HG03108 (cell line): ENCODE measurements around the gene CMKLR1.

ENCODE experiments used
- ATAC-seq: cut with Tn5 transposase; IDR thresholded peaks from one replicate; pipeline ENCODE4 v1.9.1; 2021; ENCODE audit warnings: moderate library complexity; ENCODE audit not compliant: unreplicated experiment

CMKLR1 gene

DNA sequence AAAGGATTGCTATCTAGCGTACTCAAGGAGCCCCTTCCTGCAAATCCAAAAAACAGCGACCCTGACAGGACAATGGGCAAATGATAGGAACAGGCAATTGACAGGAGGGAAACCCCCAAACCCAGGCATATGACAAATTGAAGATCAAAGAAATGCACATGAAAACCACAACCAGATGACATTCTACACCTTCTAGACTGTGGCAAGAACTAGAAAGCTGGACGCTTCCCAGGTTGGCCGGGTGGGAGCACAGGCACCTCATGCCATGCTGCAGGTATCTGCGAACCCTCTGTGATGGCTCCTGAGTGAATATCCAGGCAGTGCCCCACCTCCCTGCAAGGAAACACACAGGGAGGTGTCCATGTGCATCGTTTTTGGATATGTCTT lies 37.1 kb downstream of the CMKLR1 start:
- no peak for ATAC-seq

DNA sequence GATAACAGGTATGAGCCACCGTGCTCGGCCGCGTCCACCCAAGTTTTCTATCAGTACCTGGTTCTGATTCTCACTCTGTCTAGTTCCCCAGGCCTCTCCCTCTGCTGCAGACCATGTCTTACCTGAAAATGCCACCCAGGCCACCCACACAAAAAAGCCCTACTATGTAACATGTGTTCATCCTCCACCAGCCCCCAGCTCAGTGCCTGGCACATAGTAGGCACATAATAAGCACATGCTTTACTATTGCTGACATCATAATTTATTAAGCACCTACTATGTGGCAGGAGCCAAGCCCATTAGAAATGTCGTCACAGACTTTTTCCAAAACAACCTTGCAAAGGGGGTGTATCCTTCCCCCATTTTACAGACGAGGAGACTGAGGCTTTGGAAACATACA lies 37.8 kb downstream of the CMKLR1 start:
- ATAC-seq = no peak

- ATAC-seq = no peak
Measured at GRCh38 chr12:108299980-108300696, 39.0 kb downstream of the CMKLR1 start.

DNA sequence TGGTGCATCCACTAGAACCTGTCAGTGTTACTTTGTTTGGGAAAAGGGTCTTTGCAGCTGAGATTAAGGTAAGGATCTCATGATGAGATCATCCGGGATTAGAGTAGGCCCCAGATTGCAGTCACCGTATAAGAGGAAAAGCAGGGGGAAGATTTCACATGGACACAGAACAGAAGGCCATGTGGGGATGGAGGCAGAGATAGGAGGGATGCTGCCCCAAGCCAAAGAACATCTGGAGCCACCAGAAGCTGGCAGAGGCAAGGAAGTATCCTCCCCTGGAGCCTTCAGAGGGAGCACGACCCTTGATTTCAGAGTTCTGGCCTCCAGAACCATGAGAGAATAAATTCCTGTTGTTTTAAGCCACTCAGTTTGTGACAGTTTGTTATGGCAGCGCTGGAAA lies 39.6 kb downstream of the CMKLR1 start:
- no peak for ATAC-seq

DNA sequence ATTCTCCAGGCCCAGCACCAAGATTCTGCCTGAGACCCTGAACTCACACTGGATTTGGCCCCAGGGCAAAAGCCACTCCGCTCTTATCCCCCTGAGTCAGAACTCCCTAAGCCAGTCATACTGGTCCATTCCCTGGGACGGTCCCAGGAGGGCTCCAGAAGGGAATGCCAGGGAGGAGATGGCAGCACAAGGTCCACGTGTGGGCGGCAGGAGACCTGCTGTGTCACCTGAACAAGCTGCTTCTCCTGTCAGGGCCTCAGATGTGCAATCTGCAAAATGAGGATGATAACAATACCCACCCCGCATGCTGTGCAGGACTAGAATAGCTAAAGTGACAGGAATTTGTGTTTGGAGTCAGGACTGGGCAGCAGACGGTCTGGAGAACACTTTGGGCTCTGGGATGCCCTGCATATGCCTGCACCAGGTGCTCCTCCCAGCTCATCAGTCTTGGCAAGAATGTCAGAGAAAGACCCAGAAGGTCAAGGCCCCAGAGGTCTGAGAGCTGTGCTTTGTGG lies 40.3 kb downstream of the CMKLR1 start:
- no peak for ATAC-seq

- no peak for ATAC-seq
Measured at GRCh38 chr12:108297895-108298760, 41.0 kb downstream of the CMKLR1 start.

DNA sequence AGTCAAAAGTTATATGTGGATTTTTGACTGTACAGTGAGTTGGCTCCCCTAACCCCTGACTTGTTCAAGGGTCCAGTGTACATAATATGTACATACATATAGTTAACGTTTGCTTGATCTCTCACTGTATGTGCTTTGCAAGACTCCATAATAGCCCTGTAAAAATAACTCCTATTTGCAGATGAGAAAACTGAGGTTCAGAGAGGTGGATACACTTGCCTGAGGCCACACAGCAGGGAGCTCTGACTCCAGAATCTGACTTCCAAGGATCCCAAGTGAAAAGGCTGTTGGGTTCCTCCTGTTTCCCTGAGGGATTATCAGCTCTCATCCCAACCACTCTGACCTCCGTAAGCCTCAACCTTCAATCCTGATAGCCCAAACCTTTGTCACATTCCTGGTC lies 41.7 kb downstream of the CMKLR1 start:
- no peak for ATAC-seq

DNA sequence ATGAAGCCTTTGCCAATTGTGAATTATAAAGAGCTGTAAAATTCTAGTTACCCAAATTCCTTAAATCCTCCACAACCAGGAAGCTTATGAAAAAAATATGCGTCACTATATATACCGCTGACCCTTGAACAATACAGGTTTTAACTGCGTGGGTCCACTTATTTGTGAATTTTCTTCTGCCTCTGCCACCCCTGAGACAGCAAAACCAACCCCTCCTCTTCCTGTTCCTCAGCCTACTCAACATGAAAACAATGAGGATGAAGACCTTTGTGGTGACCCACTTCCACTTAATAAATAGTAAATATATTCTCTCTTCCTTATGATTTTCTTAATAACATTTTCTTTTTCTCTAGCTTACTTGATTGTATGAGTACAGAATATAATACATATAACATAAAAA lies 42.2 kb downstream of the CMKLR1 start:
- no peak for ATAC-seq

DNA sequence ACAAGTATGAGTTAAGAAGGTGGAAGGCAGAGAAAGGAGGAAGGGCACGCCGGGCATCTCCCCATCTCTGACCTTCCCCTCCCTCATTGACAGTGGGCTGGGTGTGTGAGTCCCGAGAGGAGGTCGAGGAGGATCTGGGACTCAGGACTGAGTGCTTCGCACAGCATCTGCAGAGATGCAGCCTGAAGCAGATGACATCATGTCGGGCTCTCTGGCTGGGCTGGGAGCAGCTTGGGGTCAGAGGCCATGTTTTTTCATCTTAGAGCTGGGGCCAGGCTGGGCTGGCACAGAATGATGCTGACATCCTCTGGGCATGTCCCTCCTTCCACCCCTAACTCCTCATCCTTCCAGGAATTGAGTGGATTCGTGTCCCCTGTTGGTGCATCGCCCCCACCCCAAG lies 43.5 kb downstream of the CMKLR1 start:
- no peak for ATAC-seq

- ATAC-seq = no peak
Measured at GRCh38 chr12:108289350-108290161, 49.6 kb downstream of the CMKLR1 start.

GRCh38 chr12:108287227-108287626 lies 51.9 kb downstream of the CMKLR1 start:
- no peak for ATAC-seq

DNA sequence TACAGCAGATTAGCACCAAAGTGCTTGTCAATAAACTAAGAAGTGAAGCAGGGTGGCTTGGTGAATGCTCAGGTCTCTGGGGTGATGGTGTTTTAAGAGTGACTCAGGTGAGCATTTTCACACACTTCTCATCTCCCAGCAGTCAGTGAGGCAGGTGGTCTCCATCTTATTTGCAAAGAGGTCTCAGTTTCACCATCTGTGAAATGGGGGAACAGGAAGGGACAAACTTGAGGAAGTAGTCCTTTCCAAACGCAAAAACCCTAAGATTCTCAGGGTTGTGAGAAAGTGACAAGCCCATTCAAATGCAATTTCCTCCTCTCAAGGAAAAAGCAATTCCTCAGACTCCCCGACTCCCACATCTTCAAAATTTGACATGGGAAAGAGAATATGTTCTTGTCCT lies 54.1 kb downstream of the CMKLR1 start:
- no peak for ATAC-seq

- ATAC-seq = no peak
Measured at GRCh38 chr12:108284163-108284562, 54.9 kb downstream of the CMKLR1 start.

GRCh38 chr12:108282676-108283075 lies 56.4 kb downstream of the CMKLR1 start:
- no peak for ATAC-seq

DNA sequence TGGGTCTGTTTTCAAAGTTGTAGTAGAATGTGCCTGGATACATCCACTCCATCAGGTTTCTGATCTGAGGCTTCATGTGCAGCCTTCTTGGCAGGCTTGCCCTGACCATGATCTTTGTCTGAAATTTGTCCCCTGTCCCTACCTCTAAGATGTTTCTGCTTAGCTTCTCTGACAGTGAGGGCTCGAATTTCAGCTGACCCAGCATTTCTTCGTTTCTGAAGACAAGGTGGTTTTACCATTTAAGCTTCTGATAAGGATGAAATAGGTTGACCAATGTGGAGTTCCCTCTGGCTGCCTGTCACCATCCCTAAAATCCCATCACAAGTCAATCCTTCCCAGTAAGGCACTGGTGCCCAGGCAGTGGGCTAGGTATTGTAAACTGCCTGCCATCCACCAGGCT lies 57.0 kb downstream of the CMKLR1 start:
- ATAC-seq = no peak

- no peak for ATAC-seq
Measured at GRCh38 chr12:108277613-108278012, 61.5 kb downstream of the CMKLR1 start.

- ATAC-seq = no peak
Measured at GRCh38 chr12:108273217-108273616, 65.9 kb downstream of the CMKLR1 start.

GRCh38 chr12:108271951-108272872 lies 66.9 kb downstream of the CMKLR1 start:
- ATAC-seq = no peak

- no peak for ATAC-seq
Measured at GRCh38 chr12:108270849-108271143, 68.3 kb downstream of the CMKLR1 start.

DNA sequence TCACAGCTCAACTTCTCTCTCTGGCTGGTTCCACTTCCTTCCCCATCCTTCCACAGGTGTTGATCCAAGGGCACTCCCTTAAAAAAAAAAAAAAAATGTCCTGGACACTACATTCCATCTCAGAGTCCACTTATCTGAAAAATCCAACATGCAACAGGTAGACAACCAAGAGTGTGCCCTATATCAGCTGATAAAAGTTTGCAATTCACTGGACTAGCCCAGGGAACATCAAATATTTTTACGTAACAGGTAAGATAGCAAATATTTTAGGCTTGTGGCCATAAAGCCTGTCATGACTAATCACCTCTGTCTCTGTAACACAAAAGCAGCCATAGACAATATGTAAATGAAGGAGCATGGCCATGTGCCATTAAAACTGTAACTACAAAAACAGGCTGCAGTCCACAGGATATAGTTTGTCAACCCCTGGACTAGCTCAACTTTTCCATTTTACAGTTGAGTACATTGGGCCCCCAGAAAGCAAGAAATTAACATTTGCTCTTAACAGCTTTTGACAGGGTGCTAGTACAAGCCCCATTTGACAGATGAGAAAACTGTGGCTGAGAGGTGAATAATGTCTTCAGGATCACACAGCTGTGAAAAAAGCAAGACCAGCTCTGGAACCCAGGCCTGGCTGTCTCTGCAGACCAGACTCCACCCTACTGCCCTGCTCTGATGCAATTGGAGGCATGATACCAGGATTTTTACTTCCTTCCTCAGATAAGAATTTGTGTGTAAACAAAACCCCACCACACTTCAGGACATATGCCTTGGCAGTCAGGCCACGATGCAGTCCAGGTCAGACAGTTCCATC lies 68.9 kb downstream of the CMKLR1 start:
- ATAC-seq = no peak
